ENCODE results near the gene USP17L28.
"Not testable (repeated sequence)": the region's sequence is repeated elsewhere in the genome, so short reads cannot be mapped to it uniquely, and the experiment has no call there.

USP17L28 gene, protein sequence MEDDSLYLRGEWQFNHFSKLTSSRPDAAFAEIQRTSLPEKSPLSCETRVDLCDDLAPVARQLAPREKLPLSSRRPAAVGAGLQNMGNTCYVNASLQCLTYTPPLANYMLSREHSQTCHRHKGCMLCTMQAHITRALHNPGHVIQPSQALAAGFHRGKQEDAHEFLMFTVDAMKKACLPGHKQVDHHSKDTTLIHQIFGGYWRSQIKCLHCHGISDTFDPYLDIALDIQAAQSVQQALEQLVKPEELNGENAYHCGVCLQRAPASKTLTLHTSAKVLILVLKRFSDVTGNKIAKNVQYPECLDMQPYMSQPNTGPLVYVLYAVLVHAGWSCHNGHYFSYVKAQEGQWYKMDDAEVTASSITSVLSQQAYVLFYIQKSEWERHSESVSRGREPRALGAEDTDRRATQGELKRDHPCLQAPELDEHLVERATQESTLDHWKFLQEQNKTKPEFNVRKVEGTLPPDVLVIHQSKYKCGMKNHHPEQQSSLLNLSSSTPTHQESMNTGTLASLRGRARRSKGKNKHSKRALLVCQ

DNA sequence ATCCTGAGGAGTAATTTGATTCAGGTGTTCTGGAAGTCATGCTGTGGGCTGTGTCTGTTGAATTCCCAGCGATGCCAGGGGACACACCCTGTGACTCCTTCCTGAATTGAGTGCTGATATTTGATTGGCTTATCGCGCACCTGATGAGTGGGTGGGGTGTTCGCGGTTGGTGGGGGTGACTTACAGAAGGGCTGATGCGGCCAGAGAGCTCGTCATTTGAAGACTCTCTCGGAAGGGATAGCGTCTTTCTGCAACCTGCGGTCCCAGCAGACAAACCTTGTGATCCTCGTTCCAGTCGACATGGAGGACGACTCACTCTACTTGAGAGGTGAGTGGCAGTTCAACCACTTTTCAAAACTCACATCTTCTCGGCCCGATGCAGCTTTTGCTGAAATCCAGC lies at the start of gene USP17L28:
Gene USP17L28, plus strand, starts transcription at position 301 of the 400 bp plus-strand sequence. Its CDS starts 0 bp downstream, at position 301.
- DNase-seq (ENCODE audit: low read depth, low spot score); in situ Hi-C loops (cut with HindIII; ENCODE audit: low sequenced_read_pairs); H3K4me3 ChIP-seq (ENCODE audit: low read depth, low read length): not testable (repeated sequence)

DNA sequence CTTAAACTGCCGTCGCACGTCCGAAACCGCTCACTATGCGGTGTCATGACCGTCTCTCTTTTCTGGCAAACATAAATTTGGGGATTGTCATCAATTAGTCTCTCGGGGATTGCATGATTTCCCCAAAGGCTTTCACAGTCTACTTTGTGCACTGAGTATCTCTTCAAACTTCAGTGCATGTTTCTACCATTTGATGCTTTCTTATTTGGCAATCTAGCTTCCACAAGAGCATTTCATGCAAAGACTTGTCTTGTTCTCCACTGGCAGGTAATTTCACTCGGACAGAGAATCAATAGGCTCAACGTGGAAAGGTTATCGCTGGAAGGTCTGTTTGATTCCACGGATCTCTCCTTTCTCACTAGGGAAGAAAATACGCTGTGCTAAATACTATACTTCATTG lies 24.5 kb upstream of the USP17L28 start:
- in situ Hi-C loops (cut with HindIII; ENCODE audit: low sequenced_read_pairs); DNase-seq (ENCODE audit: low read depth, low spot score); H3K4me3 ChIP-seq (ENCODE audit: low read depth, low read length): not testable (repeated sequence)

DNA sequence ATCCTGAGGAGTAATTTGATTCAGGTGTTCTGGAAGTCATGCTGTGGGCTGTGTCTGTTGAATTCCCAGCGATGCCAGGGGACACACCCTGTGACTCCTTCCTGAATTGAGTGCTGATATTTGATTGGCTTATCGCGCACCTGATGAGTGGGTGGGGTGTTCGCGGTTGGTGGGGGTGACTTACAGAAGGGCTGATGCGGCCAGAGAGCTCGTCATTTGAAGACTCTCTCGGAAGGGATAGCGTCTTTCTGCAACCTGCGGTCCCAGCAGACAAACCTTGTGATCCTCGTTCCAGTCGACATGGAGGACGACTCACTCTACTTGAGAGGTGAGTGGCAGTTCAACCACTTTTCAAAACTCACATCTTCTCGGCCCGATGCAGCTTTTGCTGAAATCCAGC lies 23.8 kb upstream of the USP17L28 start, which contains the start of gene USP17L24:
Gene USP17L24, plus strand, starts transcription at position 301 of the 400 bp plus-strand sequence. Its CDS starts 0 bp downstream, at position 301.
- DNase-seq (ENCODE audit: low read depth, low spot score); H3K4me3 ChIP-seq (ENCODE audit: low read depth, low read length); in situ Hi-C loops (cut with HindIII; ENCODE audit: low sequenced_read_pairs): not testable (repeated sequence)

DNA sequence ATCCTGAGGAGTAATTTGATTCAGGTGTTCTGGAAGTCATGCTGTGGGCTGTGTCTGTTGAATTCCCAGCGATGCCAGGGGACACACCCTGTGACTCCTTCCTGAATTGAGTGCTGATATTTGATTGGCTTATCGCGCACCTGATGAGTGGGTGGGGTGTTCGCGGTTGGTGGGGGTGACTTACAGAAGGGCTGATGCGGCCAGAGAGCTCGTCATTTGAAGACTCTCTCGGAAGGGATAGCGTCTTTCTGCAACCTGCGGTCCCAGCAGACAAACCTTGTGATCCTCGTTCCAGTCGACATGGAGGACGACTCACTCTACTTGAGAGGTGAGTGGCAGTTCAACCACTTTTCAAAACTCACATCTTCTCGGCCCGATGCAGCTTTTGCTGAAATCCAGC lies 19.1 kb upstream of the USP17L28 start, which contains the start of gene USP17L25:
Gene USP17L25, plus strand, starts transcription at position 301 of the 400 bp plus-strand sequence. Its CDS starts 0 bp downstream, at position 301.
- DNase-seq (ENCODE audit: low read depth, low spot score); in situ Hi-C loops (cut with HindIII; ENCODE audit: low sequenced_read_pairs); H3K4me3 ChIP-seq (ENCODE audit: low read depth, low read length): not testable (repeated sequence)

DNA sequence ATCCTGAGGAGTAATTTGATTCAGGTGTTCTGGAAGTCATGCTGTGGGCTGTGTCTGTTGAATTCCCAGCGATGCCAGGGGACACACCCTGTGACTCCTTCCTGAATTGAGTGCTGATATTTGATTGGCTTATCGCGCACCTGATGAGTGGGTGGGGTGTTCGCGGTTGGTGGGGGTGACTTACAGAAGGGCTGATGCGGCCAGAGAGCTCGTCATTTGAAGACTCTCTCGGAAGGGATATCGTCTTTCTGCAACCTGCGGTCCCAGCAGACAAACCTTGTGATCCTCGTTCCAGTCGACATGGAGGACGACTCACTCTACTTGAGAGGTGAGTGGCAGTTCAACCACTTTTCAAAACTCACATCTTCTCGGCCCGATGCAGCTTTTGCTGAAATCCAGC lies 14.3 kb upstream of the USP17L28 start, which contains the start of gene USP17L26:
Gene USP17L26, plus strand, starts transcription at position 301 of the 400 bp plus-strand sequence. Its CDS starts 0 bp downstream, at position 301.
- DNase-seq (ENCODE audit: low read depth, low spot score); in situ Hi-C loops (cut with HindIII; ENCODE audit: low sequenced_read_pairs); H3K4me3 ChIP-seq (ENCODE audit: low read depth, low read length): not testable (repeated sequence)

DNA sequence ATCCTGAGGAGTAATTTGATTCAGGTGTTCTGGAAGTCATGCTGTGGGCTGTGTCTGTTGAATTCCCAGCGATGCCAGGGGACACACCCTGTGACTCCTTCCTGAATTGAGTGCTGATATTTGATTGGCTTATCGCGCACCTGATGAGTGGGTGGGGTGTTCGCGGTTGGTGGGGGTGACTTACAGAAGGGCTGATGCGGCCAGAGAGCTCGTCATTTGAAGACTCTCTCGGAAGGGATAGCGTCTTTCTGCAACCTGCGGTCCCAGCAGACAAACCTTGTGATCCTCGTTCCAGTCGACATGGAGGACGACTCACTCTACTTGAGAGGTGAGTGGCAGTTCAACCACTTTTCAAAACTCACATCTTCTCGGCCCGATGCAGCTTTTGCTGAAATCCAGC lies 9.6 kb upstream of the USP17L28 start, which contains the start of gene USP17L5:
Gene USP17L5, plus strand, starts transcription at position 301 of the 400 bp plus-strand sequence. Its CDS starts 0 bp downstream, at position 301.
- DNase-seq (ENCODE audit: low read depth, low spot score); H3K4me3 ChIP-seq (ENCODE audit: low read depth, low read length); in situ Hi-C loops (cut with HindIII; ENCODE audit: low sequenced_read_pairs): not testable (repeated sequence)

DNA sequence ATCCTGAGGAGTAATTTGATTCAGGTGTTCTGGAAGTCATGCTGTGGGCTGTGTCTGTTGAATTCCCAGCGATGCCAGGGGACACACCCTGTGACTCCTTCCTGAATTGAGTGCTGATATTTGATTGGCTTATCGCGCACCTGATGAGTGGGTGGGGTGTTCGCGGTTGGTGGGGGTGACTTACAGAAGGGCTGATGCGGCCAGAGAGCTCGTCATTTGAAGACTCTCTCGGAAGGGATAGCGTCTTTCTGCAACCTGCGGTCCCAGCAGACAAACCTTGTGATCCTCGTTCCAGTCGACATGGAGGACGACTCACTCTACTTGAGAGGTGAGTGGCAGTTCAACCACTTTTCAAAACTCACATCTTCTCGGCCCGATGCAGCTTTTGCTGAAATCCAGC lies 4.8 kb upstream of the USP17L28 start, which contains the start of gene USP17L27:
Gene USP17L27, plus strand, starts transcription at position 301 of the 400 bp plus-strand sequence. Its CDS starts 0 bp downstream, at position 301.
- in situ Hi-C loops (cut with HindIII; ENCODE audit: low sequenced_read_pairs); DNase-seq (ENCODE audit: low read depth, low spot score); H3K4me3 ChIP-seq (ENCODE audit: low read depth, low read length): not testable (repeated sequence)

DNA sequence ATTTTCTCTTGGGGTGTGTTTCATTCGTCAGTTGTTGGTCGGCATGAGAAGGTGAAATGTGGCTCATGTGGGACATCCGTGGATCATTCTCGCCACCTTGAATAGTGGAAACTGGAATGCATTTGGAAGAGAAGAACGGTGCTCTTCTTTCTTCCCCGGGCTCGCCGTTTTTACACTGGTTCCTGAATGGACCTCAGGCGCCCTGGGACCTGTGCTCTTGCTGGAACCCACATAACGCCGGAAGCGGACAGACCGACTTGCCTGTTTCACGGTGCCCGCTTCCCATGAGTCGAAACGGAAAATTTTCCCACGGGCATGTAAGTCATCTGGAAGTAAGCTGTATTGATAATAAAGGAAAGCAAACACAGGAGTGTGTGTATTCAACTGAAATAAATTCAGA lies 2.2 kb downstream of the USP17L28 start:
- H3K4me3 ChIP-seq (ENCODE audit: low read depth, low read length); in situ Hi-C loops (cut with HindIII; ENCODE audit: low sequenced_read_pairs); DNase-seq (ENCODE audit: low read depth, low spot score): not testable (repeated sequence)

DNA sequence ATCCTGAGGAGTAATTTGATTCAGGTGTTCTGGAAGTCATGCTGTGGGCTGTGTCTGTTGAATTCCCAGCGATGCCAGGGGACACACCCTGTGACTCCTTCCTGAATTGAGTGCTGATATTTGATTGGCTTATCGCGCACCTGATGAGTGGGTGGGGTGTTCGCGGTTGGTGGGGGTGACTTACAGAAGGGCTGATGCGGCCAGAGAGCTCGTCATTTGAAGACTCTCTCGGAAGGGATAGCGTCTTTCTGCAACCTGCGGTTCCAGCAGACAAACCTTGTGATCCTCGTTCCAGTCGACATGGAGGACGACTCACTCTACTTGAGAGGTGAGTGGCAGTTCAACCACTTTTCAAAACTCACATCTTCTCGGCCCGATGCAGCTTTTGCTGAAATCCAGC lies 4.6 kb downstream of the USP17L28 start, which contains the start of gene USP17L29:
Gene USP17L29, plus strand, starts transcription at position 301 of the 400 bp plus-strand sequence. Its CDS starts 0 bp downstream, at position 301.
- H3K4me3 ChIP-seq (ENCODE audit: low read depth, low read length); DNase-seq (ENCODE audit: low read depth, low spot score); in situ Hi-C loops (cut with HindIII; ENCODE audit: low sequenced_read_pairs): not testable (repeated sequence)

DNA sequence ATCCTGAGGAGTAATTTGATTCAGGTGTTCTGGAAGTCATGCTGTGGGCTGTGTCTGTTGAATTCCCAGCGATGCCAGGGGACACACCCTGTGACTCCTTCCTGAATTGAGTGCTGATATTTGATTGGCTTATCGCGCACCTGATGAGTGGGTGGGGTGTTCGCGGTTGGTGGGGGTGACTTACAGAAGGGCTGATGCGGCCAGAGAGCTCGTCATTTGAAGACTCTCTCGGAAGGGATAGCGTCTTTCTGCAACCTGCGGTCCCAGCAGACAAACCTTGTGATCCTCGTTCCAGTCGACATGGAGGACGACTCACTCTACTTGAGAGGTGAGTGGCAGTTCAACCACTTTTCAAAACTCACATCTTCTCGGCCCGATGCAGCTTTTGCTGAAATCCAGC lies 14.1 kb downstream of the USP17L28 start, which contains the start of gene USP17L30:
Gene USP17L30, plus strand, starts transcription at position 301 of the 400 bp plus-strand sequence. Its CDS starts 0 bp downstream, at position 301.
- DNase-seq (ENCODE audit: low read depth, low spot score); in situ Hi-C loops (cut with HindIII; ENCODE audit: low sequenced_read_pairs); H3K4me3 ChIP-seq (ENCODE audit: low read depth, low read length): not testable (repeated sequence)

DNA sequence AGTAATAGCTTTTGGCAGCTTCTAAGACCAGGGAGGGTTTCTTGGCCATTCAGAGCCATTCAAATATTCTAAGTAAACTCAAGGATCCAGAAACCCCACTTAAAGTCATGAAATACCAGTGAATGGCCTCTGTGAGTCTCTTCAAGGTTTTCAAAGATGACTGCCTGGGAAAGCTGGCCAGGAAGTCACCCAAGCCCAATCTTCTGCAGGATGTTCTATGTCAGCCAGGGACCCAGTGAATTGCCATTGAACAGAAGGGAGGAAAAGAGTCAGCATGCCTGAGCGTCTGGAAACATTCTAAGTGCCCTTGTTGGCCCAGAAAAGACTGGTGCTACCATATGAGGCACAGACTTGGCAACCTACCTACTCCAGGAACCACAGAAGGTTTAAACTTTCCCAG lies 31.2 kb downstream of the USP17L28 start:
- in situ Hi-C loops (cut with HindIII; ENCODE audit: low sequenced_read_pairs); H3K4me3 ChIP-seq (ENCODE audit: low read depth, low read length); DNase-seq (ENCODE audit: low read depth, low spot score): not testable (repeated sequence)

DNA sequence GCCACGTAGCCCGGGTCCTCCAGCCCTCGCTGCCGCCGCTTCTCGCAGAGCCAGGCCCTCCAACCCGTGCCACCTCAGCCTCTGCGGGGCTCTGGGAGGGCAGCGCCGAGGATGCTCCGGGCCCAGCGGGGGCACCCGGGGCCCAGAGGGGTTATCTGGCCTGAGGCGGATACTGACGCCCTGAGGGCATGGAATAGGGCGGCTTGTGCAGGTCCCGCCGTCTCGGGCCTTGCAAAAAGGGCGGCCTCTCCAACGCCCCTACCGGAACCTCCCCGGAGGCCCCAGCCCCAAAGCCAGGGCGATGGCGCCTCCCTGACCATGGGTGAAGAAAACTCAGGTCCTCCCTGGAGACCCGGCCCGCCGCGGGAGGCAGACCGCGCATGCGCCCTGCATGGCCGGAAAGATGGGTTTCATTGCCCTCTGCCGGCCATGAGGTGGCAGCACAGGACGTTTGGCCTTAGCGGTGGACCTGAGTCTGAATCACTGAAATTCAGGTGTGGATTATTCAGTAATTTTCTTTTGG lies 32.4 kb downstream of the USP17L28 start:
- DNase-seq (ENCODE audit: low read depth, low spot score); in situ Hi-C loops (cut with HindIII; ENCODE audit: low sequenced_read_pairs); H3K4me3 ChIP-seq (ENCODE audit: low read depth, low read length): not testable (repeated sequence)
